HEK293T (cell line): ENCODE results near the gene LRP5.

ENCODE experiments used
- ARNT ChIP-seq: fragments of 450-650 bp; IDR thresholded peaks from 2 replicates; pipeline ENCODE4 v1.6.1; 2017; ENCODE audit warnings: mild to moderate bottlenecking
- BHLHE40 ChIP-seq: fragments of 450-650 bp; IDR thresholded peaks from 2 replicates; pipeline ENCODE4 v1.6.1; 2016; ENCODE audit warnings: mild to moderate bottlenecking, moderate library complexity, borderline replicate concordance
- CTBP1 ChIP-seq: fragments of 450-650 bp; IDR thresholded peaks from 2 replicates; pipeline ENCODE4 v1.6.1; 2016; ENCODE audit warnings: borderline replicate concordance
- FOXK2 ChIP-seq: fragments of 450-650 bp; IDR thresholded peaks from 2 replicates; pipeline ENCODE4 v1.6.1; 2016; ENCODE audit warnings: mild to moderate bottlenecking
- FOXM1 ChIP-seq: fragments of 450-650 bp; IDR thresholded peaks from 2 replicates; pipeline ENCODE4 v1.6.1; 2017; ENCODE audit warnings: mild to moderate bottlenecking, borderline replicate concordance
- LEF1 ChIP-seq: fragments of 450-650 bp; IDR thresholded peaks from 2 replicates; pipeline ENCODE4 v1.6.1; 2017; ENCODE audit warnings: mild to moderate bottlenecking, borderline replicate concordance
- SP1 ChIP-seq: fragments of 450-650 bp; IDR thresholded peaks from 2 replicates; pipeline ENCODE4 v1.6.1; 2017
- SUZ12 ChIP-seq: fragments of 450-650 bp; IDR thresholded peaks from 2 replicates; pipeline ENCODE4 v1.6.1; 2016; ENCODE audit warnings: mild to moderate bottlenecking
- TARDBP ChIP-seq: fragments of 450-650 bp; IDR thresholded peaks from 2 replicates; pipeline ENCODE4 v1.6.1; 2016

GRCh38 chr11:68329978-68330699, 17.7 kb downstream of the LRP5 start:
- no peak for TF ChIP-seq FOXK2
- TF ChIP-seq BHLHE40: no peak
- no peak for TF ChIP-seq FOXM1
- TF ChIP-seq SP1: no peak
- TF ChIP-seq CTBP1: no peak
- TF ChIP-seq TARDBP: no peak
- TF ChIP-seq ARNT: no peak
- no peak for TF ChIP-seq LEF1
- no peak for TF ChIP-seq SUZ12
